H9 (cell line): ENCODE data around the gene DNAAF2. TPM values are rescaled to one million over a fixed set of nuclear protein-coding genes. Genes with fewer than 3 reads are reported as not detected.

Source experiments
- DNase-seq: peaks from one replicate; pipeline ENCODE4 v3.0.0-alpha.2; 2017
- H2AFZ ChIP-seq: one replicate; pipeline ENCODE4 v1.6.1; 2013; ENCODE audit warnings: mild to moderate bottlenecking, low read length, control low read depth, moderate library complexity
- H2AK5ac ChIP-seq: 2 replicates; pipeline ENCODE4 v1.6.1; 2013; ENCODE audit warnings: low read length, control low read depth, mixed read lengths; ENCODE audit not compliant: insufficient read length
- H2BK120ac ChIP-seq: one replicate; pipeline ENCODE4 v1.6.1; 2013; ENCODE audit warnings: low read depth, mild to moderate bottlenecking, low read length, control low read depth, inconsistent platforms; ENCODE audit not compliant: poor library complexity, severe bottlenecking
- H2BK12ac ChIP-seq: 2 replicates; pipeline ENCODE4 v1.6.1; 2013; ENCODE audit warnings: low read length, control low read depth, mixed read lengths, low read depth; ENCODE audit not compliant: insufficient read length
- H2BK15ac ChIP-seq: 2 replicates; pipeline ENCODE4 v1.6.1; 2013; ENCODE audit warnings: low read depth, low read length, control low read depth
- H2BK20ac ChIP-seq: one replicate; pipeline ENCODE4 v1.6.1; 2013; ENCODE audit warnings: low read depth, mild to moderate bottlenecking, low read length, control low read depth, inconsistent platforms; ENCODE audit not compliant: poor library complexity, severe bottlenecking
- H2BK5ac ChIP-seq: 2 replicates; pipeline ENCODE4 v1.6.1; 2013; ENCODE audit warnings: low read length, control low read depth, mixed read lengths; ENCODE audit not compliant: insufficient read length
- H3K14ac ChIP-seq: 2 replicates; pipeline ENCODE4 v1.6.1; 2013; ENCODE audit warnings: low read length, control low read depth; ENCODE audit not compliant: insufficient read depth
- H3K18ac ChIP-seq: 2 replicates; pipeline ENCODE4 v1.6.1; 2013; ENCODE audit warnings: low read depth, mild to moderate bottlenecking, mixed read lengths, low read length, control low read depth; ENCODE audit not compliant: insufficient read length
- H3K23ac ChIP-seq: 2 replicates; pipeline ENCODE4 v1.6.1; 2013; ENCODE audit warnings: low read length, control low read depth, mixed read lengths, low read depth; ENCODE audit not compliant: insufficient read length
- H3K23me2 ChIP-seq: 2 replicates; pipeline ENCODE4 v1.6.1; 2013; ENCODE audit warnings: low read depth, mild to moderate bottlenecking, mixed read lengths, low read length, control low read depth; ENCODE audit not compliant: insufficient read length, poor library complexity, severe bottlenecking
- H3K27ac ChIP-seq: 2 replicates; pipeline ENCODE4 v1.5.1; 2013; ENCODE audit warnings: low read length, control low read depth, mixed read lengths, low read depth; ENCODE audit not compliant: insufficient read length
- H3K27me3 ChIP-seq: 2 replicates; pipeline ENCODE4 v1.6.1; 2013; ENCODE audit warnings: low read length, control low read depth, inconsistent platforms; ENCODE audit not compliant: insufficient read depth
- H3K4ac ChIP-seq: 2 replicates; pipeline ENCODE4 v1.6.1; 2013; ENCODE audit warnings: low read depth, mild to moderate bottlenecking, control low read depth, inconsistent platforms, low read length, moderate library complexity
- H3K4me1 ChIP-seq: 2 replicates; pipeline ENCODE4 v1.6.1; 2013; ENCODE audit warnings: low read length, control low read depth, inconsistent platforms; ENCODE audit not compliant: insufficient read depth
- H3K4me2 ChIP-seq: 2 replicates; pipeline ENCODE4 v1.6.1; 2013; ENCODE audit warnings: low read length, control low read depth, mixed read lengths; ENCODE audit not compliant: insufficient read length, insufficient read depth
- H3K56ac ChIP-seq: 2 replicates; pipeline ENCODE4 v1.6.1; 2013; ENCODE audit warnings: low read depth, mild to moderate bottlenecking, mixed read lengths, low read length, control low read depth; ENCODE audit not compliant: insufficient read length
- H3K79me1 ChIP-seq: 2 replicates; pipeline ENCODE4 v1.6.1; 2013; ENCODE audit warnings: low read depth, mild to moderate bottlenecking, moderate library complexity, low read length, control low read depth, inconsistent platforms; ENCODE audit not compliant: insufficient read depth, poor library complexity, severe bottlenecking
- H3K79me2 ChIP-seq: 2 replicates; pipeline ENCODE4 v1.6.1; 2013; ENCODE audit warnings: low read length, control low read depth, inconsistent platforms; ENCODE audit not compliant: insufficient read depth
- H3K9ac ChIP-seq: 2 replicates; pipeline ENCODE4 v1.6.1; 2013; ENCODE audit warnings: low read length, control low read depth, mixed read lengths; ENCODE audit not compliant: insufficient read length; ENCODE audit errors: extremely low read depth
- H3K9me3 ChIP-seq: one replicate; pipeline ENCODE4 v1.6.1; 2013; ENCODE audit warnings: low read depth, low read length, inconsistent platforms; ENCODE audit not compliant: control insufficient read depth
- H3T11ph ChIP-seq: one replicate; pipeline ENCODE4 v1.6.1; 2013; ENCODE audit warnings: mild to moderate bottlenecking, low read length, control low read depth, inconsistent platforms
- H4K20me1 ChIP-seq: one replicate; pipeline ENCODE4 v1.6.1; 2013; ENCODE audit not compliant: control insufficient read depth, insufficient read length, insufficient read depth
- H4K5ac ChIP-seq: 2 replicates; pipeline ENCODE4 v1.6.1; 2013; ENCODE audit warnings: low read depth, mild to moderate bottlenecking, mixed read lengths, low read length, control low read depth; ENCODE audit not compliant: insufficient read length
- H4K8ac ChIP-seq: replicated peaks from 2 replicates; pipeline ENCODE4 v1.6.1; 2013; ENCODE audit warnings: low read length, control low read depth, mixed read lengths, low read depth; ENCODE audit not compliant: insufficient read length
- H4K91ac ChIP-seq: 2 replicates; pipeline ENCODE4 v1.6.1; 2013; ENCODE audit warnings: low read depth, mild to moderate bottlenecking, moderate library complexity, mixed read lengths, low read length, control low read depth; ENCODE audit not compliant: insufficient read length
- H3K27ac Mint-ChIP-seq, 3 experiments: 2 replicates in 2 of 3; 3 replicates in 1 of 3; pipeline ENCODE4 v1.8.0; 2020 to 2021; ENCODE audit warnings: mixed read lengths in 3 of 3, mild to moderate bottlenecking in 1 of 3, moderate library complexity in 1 of 3
- H3K27me3 Mint-ChIP-seq: 2 replicates; pipeline ENCODE4 v1.8.0; 2021; ENCODE audit warnings: low read depth, mild to moderate bottlenecking, moderate library complexity, mixed read lengths
- H3K36me3 Mint-ChIP-seq, 3 experiments: 2 replicates in 2 of 3; 3 replicates in 1 of 3; pipeline ENCODE4 v1.8.0; 2020 to 2021; ENCODE audit warnings: low read depth in 3 of 3, mixed read lengths in 3 of 3; ENCODE audit not compliant: insufficient read depth in 1 of 3
- H3K4me1 Mint-ChIP-seq, 2 experiments: 2 replicates each; pipeline ENCODE4 v1.8.0; 2020; ENCODE audit warnings: mixed read lengths in 2 of 2
- H3K4me3 Mint-ChIP-seq, 2 experiments: 2 replicates in 1 of 2; 3 replicates in 1 of 2; pipeline ENCODE4 v1.8.0; 2020 to 2021; ENCODE audit warnings: mild to moderate bottlenecking in 2 of 2, mixed read lengths in 2 of 2, moderate library complexity in 1 of 2
- H3K9me3 Mint-ChIP-seq, 2 experiments: 2 replicates in 1 of 2; 3 replicates in 1 of 2; pipeline ENCODE4 v1.8.0; 2020; ENCODE audit warnings: mild to moderate bottlenecking in 2 of 2, mixed read lengths in 2 of 2, moderate library complexity in 1 of 2
- WGBS: extraction: QIAGEN DNeasy Blood & Tissue Kit; methylation state at CpG from one replicate; pipeline ENCODE4 v1.1.7; 2013; ENCODE audit warnings: missing lambda C conversion rate, low lambda C conversion rate, mixed read lengths; ENCODE audit not compliant: insufficient read length; ENCODE audit errors: extremely low coverage; 5-methylcytosine and 5-hydroxymethylcytosine counted together
- long read RNA-seq: library from polyadenylated mRNA; unstranded; transcript quantifications from one replicate; pipeline ENCODE4 v2.0.0, GENCODE V29; 2020
- total RNA-seq: library from RNA; stranded (reverse); gene quantifications from 2 replicates; pipeline ENCODE4 v1.2.1, GENCODE V29; 2021
- TF ChIP-seq, protein P1 (sequence below): fragments of 200-600 bp; sonication (generic); conservative IDR thresholded peaks from 3 replicates; pipeline ENCODE4 v1.8.0; 2021; ENCODE audit warnings: antibody characterized with exemption, mild to moderate bottlenecking

Gene DNAAF2, protein sequence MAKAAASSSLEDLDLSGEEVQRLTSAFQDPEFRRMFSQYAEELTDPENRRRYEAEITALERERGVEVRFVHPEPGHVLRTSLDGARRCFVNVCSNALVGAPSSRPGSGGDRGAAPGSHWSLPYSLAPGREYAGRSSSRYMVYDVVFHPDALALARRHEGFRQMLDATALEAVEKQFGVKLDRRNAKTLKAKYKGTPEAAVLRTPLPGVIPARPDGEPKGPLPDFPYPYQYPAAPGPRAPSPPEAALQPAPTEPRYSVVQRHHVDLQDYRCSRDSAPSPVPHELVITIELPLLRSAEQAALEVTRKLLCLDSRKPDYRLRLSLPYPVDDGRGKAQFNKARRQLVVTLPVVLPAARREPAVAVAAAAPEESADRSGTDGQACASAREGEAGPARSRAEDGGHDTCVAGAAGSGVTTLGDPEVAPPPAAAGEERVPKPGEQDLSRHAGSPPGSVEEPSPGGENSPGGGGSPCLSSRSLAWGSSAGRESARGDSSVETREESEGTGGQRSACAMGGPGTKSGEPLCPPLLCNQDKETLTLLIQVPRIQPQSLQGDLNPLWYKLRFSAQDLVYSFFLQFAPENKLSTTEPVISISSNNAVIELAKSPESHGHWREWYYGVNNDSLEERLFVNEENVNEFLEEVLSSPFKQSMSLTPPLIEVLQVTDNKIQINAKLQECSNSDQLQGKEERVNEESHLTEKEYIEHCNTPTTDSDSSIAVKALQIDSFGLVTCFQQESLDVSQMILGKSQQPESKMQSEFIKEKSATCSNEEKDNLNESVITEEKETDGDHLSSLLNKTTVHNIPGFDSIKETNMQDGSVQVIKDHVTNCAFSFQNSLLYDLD
- 26.1 and 26.3 TPM in 2 replicates for total RNA-seq
- long read RNA-seq, transcript DNAAF2-201 (3 exons, 2,963 nt), result major isoform, 196 of 288 reads
- long read RNA-seq, transcript DNAAF2-202 (2 exons, 2,819 nt), result minor isoform, 78 of 288 reads
- long read RNA-seq, partial matches to known transcripts, result 0 of 288 reads
- long read RNA-seq, other reads (novel, unspliced or antisense), result 14 of 288 reads

DNA sequence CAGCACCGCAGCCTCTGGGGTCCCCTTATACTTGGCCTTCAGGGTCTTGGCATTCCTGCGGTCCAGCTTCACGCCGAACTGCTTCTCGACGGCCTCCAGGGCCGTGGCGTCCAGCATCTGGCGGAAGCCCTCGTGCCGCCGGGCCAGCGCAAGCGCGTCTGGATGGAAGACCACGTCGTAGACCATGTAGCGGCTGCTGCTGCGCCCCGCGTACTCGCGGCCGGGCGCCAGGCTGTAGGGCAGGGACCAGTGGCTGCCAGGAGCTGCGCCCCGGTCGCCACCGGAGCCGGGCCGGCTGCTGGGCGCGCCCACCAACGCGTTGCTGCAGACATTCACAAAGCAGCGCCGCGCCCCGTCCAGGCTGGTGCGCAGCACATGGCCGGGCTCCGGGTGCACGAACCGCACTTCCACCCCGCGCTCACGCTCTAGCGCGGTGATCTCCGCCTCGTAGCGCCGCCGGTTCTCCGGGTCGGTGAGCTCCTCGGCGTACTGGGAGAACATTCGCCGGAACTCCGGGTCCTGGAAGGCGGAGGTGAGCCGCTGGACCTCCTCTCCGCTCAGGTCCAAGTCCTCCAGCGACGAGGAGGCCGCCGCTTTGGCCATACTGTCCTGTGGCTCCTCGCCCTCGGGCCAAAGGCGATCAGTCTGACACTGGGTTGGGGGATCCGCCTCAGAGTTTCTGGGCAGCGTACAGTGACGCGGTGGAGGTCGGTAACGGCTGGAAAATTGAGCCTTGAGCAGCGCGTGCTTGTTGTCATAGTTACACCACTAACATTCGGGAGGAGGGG lies at the start of gene DNAAF2:
Gene DNAAF2, minus strand, starts transcription at position 698 of the 788 bp plus-strand sequence. Its CDS starts 95 bp downstream, at position 603.
- no peak within 1 kb of the TSS for H2AFZ ChIP-seq
- no peak within 1 kb of the TSS; the same call in 1 of the 2 replicates for H3K4ac ChIP-seq
- no peak within 1 kb of the TSS for H2BK120ac ChIP-seq
- no peak within 1 kb of the TSS for H2BK20ac ChIP-seq
- no peak within 1 kb of the TSS for H3K56ac ChIP-seq
- WGBS, result no CpG with 5 or more reads among the region's 80 CpGs
- H3K4me1 ChIP-seq, result no peaks in the 10 kb centered on the region; the same call in 1 of the 2 replicates
- no peak within 1 kb of the TSS for H2BK5ac ChIP-seq
- H3K4me2 ChIP-seq, result peak within 1 kb of the TSS; percentile 75
- H3K27me3 Mint-ChIP-seq, result no peaks in the 10 kb centered on the region
- no peaks in the 10 kb centered on the region for H3K9me3 ChIP-seq
- peaks cover 10 to 23% of the 10 kb centered on the region in 2 experiments; a peak in 3 of 4 replicates for H3K4me1 Mint-ChIP-seq
- no peak within 1 kb of the TSS for H4K5ac ChIP-seq
- H3K23ac ChIP-seq, result no peak within 1 kb of the TSS
- H3K18ac ChIP-seq, result peak within 1 kb of the TSS; percentile 90
- no peak within 1 kb of the TSS for H4K91ac ChIP-seq
- H2BK15ac ChIP-seq, result no peak within 1 kb of the TSS
- peak within 1 kb of the TSS; percentile 63 for H3K27ac ChIP-seq
- H2AK5ac ChIP-seq, result no peak within 1 kb of the TSS
- peaks cover 3% of the 10 kb centered on the region for H3K79me1 ChIP-seq
- no peak within 1 kb of the TSS for H4K8ac ChIP-seq
- peaks cover 19% of the 10 kb centered on the region; the same call in 1 of the 2 replicates for H3K79me2 ChIP-seq
- H3K4me3 Mint-ChIP-seq, result peak within 1 kb of the TSS; percentile 94 to 100
- no peaks in the 10 kb centered on the region for H3K27me3 ChIP-seq
- peak; percentile 67 for DNase-seq
- no peak within 1 kb of the TSS for H2BK12ac ChIP-seq
- H4K20me1 ChIP-seq, result no peaks in the 10 kb centered on the region
- H3K9ac ChIP-seq, result peak within 1 kb of the TSS; percentile 92
- H3K27ac Mint-ChIP-seq, result peak within 1 kb of the TSS; percentile 91 to 97 (median 96)
- H3K9me3 Mint-ChIP-seq, result peaks cover 0 to 6% of the 10 kb centered on the region in 2 experiments; a peak in 2 of 5 replicates
- peak within 1 kb of the TSS; percentile 98 for H3K14ac ChIP-seq
- H3K36me3 Mint-ChIP-seq, result peaks cover 20 to 55% (median 34%) of the 10 kb centered on the region in 3 experiments
- TF ChIP-seq, protein P1, sequence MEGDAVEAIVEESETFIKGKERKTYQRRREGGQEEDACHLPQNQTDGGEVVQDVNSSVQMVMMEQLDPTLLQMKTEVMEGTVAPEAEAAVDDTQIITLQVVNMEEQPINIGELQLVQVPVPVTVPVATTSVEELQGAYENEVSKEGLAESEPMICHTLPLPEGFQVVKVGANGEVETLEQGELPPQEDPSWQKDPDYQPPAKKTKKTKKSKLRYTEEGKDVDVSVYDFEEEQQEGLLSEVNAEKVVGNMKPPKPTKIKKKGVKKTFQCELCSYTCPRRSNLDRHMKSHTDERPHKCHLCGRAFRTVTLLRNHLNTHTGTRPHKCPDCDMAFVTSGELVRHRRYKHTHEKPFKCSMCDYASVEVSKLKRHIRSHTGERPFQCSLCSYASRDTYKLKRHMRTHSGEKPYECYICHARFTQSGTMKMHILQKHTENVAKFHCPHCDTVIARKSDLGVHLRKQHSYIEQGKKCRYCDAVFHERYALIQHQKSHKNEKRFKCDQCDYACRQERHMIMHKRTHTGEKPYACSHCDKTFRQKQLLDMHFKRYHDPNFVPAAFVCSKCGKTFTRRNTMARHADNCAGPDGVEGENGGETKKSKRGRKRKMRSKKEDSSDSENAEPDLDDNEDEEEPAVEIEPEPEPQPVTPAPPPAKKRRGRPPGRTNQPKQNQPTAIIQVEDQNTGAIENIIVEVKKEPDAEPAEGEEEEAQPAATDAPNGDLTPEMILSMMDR, result no peak
- peaks cover 7% of the 10 kb centered on the region for H3K23me2 ChIP-seq
- H3T11ph ChIP-seq, result no peak within 1 kb of the TSS
